K562 (cell line): ENCODE results near the gene TSPAN14. TPM values are rescaled to one million over a fixed set of nuclear protein-coding genes. Genes with fewer than 3 reads are reported as not detected.

Experiments
- ARID1B ChIP-seq: fragments of 450-650 bp; IDR thresholded peaks from 2 replicates; pipeline ENCODE4 v1.6.1; 2016; ENCODE audit warnings: antibody characterized with exemption, mild to moderate bottlenecking, inconsistent platforms
- ARNT ChIP-seq, 2 experiments: fragments of 450-650 bp; IDR thresholded peaks; 2 replicates each; pipeline ENCODE4 v1.6.1; 2016; ENCODE audit warnings: mild to moderate bottlenecking in 1 of 2
- BRD4 ChIP-seq: fragments of 200-600 bp; sonication (generic); IDR thresholded peaks from 2 replicates; pipeline ENCODE4 v1.6.1; 2017; ENCODE audit warnings: inconsistent platforms
- FOXA3 ChIP-seq, 2 experiments: fragments of 450-650 bp in 1 of 2; sonication (generic) in 1 of 2; formaldehyde crosslinking; IDR thresholded peaks in 1 of 2; conservative IDR thresholded peaks in 1 of 2; 2 replicates each; pipeline versions ENCODE4 v1.4.0 to v1.8.0; 2020 to 2022; ENCODE audit warnings: mild to moderate bottlenecking in 2 of 2, missing genetic modification reagents in 1 of 2
- HNRNPH1 ChIP-seq: fragments of 200-400 bp; formaldehyde crosslinking; optimal IDR thresholded peaks from 2 replicates; pipeline ENCODE3; 2017; ENCODE audit warnings: low read depth, mild to moderate bottlenecking, low read length, moderate library complexity
- KDM2B ChIP-seq: fragments of 250-450 bp; sonication (Bioruptor Pico); IDR thresholded peaks from 2 replicates; pipeline ENCODE4 v1.8.0; 2021; ENCODE audit warnings: mild to moderate bottlenecking, moderate library complexity
- NCOR1 ChIP-seq: fragments of 450-650 bp; IDR thresholded peaks from 2 replicates; pipeline ENCODE4 v1.6.1; 2016; ENCODE audit warnings: mild to moderate bottlenecking, moderate library complexity
- PATZ1 ChIP-seq: fragments of 250-450 bp; sonication (Bioruptor Pico); IDR thresholded peaks from 2 replicates; pipeline ENCODE4 v1.5.0; 2020; ENCODE audit warnings: mild to moderate bottlenecking, borderline replicate concordance
- PML ChIP-seq: IDR thresholded peaks from 2 replicates; pipeline ENCODE4 v1.6.1; 2012; ENCODE audit warnings: low read length, inconsistent platforms
- POLR2G ChIP-seq: fragments of 200-400 bp; formaldehyde crosslinking; IDR thresholded peaks from 2 replicates; pipeline ENCODE4 v1.6.1; 2017; ENCODE audit warnings: low read depth, mild to moderate bottlenecking, antibody characterized with exemption, low read length, moderate library complexity
- RB1 ChIP-seq: fragments of 450-650 bp; IDR thresholded peaks from 2 replicates; pipeline ENCODE4 v1.6.1; 2017; ENCODE audit warnings: low read depth, mild to moderate bottlenecking
- SMARCC2 ChIP-seq: fragments of 450-650 bp; IDR thresholded peaks from 2 replicates; pipeline ENCODE4 v1.6.1; 2017; ENCODE audit warnings: antibody characterized with exemption, moderate library complexity, mild to moderate bottlenecking, low read depth
- ZNF79 ChIP-seq: fragments of 250-450 bp; sonication (Bioruptor Pico); IDR thresholded peaks from 2 replicates; pipeline ENCODE4 v1.4.0; 2020; ENCODE audit warnings: low read depth, mild to moderate bottlenecking, moderate library complexity
- polyA plus RNA-seq, 8 experiments: library from polyadenylated mRNA; depleted of rRNA in 4 of 8; stranded (reverse) in 5 of 8; unstranded in 3 of 8; fragments of >200 nt; fragmentation: Nextera tagmentation in 2 of 8; fragmentation: Illumina TruSeq in 1 of 8; extraction: Ambion mirVana in 2 of 8; extraction: Trizol in 1 of 8; gene quantifications; 2 replicates each; pipeline versions ENCODE4 v1.2.1 to v1.2.3, GENCODE V29; 2011 to 2014; ENCODE audit warnings: inconsistent platforms in 1 of 8, missing spikeins in 1 of 8
- total RNA-seq, 7 experiments: library from RNA; depleted of rRNA in 6 of 7; stranded (reverse); fragments of >200 nt in 6 of 7; fragmentation: Illumina TruSeq in 2 of 7; extraction: Trizol in 2 of 7; gene quantifications; 2 replicates each; pipeline versions ENCODE4 v1.2.1 to v1.2.3, GENCODE V29; 2011 to 2021; ENCODE audit warnings: low replicate concordance in 1 of 7
- TF ChIP-seq, protein P1 (sequence below): IDR thresholded peaks from 2 replicates; pipeline ENCODE4 v1.6.1; 2011; ENCODE audit warnings: borderline replicate concordance, low read depth, mild to moderate bottlenecking, moderate library complexity, low read length; ENCODE audit not compliant: insufficient read depth, poor library complexity, severe bottlenecking
- TF ChIP-seq, protein P2 (sequence below): fragments of 250-450 bp; sonication (Bioruptor Pico); IDR thresholded peaks from 2 replicates; pipeline ENCODE4 v1.5.0; 2022; ENCODE audit warnings: mild to moderate bottlenecking
- TF ChIP-seq, protein P3 (sequence below): sonication (generic); formaldehyde crosslinking; IDR thresholded peaks from 2 replicates; pipeline ENCODE4 v1.8.0; 2022; ENCODE audit warnings: mild to moderate bottlenecking, low read depth, missing genetic modification reagents

TSPAN14 gene
- total and polyA plus RNA-seq, 9 of the 15 experiments (the other 6 are each of a cell fraction or from before 2014, with no cell fraction given), result 5.8 to 92.9 (median 23.3) TPM

GRCh38 chr10:80444646-80445319 lies 9.3 kb upstream of the TSPAN14 start (continued):
- TF ChIP-seq ZNF79 (CRISPR knock-in tag) (no peak), HNRNPH1 (no peak), RB1 (peak; percentile 85; the same call in 1 of the 2 replicates), FOXA3 (CRISPR knock-in tag; conservative IDR thresholded peaks at IDR 0.05 in 1 of 2, IDR thresholded peaks at IDR 0.05 in 1 of 2) (no peak), NCOR1 (no peak), PML (no peak), POLR2G (no peak), KDM2B (CRISPR knock-in tag) (no peak), BRD4 (no peak), PATZ1 (no peak), ARID1B (no peak; the same call in 1 of the 2 replicates), ARNT (IDR thresholded peaks at IDR 0.05) (peak in 1 of 2 experiments; percentile 76; a peak in 2 of 4 replicates), SMARCC2 (no peak)
- TF ChIP-seq, protein P1, sequence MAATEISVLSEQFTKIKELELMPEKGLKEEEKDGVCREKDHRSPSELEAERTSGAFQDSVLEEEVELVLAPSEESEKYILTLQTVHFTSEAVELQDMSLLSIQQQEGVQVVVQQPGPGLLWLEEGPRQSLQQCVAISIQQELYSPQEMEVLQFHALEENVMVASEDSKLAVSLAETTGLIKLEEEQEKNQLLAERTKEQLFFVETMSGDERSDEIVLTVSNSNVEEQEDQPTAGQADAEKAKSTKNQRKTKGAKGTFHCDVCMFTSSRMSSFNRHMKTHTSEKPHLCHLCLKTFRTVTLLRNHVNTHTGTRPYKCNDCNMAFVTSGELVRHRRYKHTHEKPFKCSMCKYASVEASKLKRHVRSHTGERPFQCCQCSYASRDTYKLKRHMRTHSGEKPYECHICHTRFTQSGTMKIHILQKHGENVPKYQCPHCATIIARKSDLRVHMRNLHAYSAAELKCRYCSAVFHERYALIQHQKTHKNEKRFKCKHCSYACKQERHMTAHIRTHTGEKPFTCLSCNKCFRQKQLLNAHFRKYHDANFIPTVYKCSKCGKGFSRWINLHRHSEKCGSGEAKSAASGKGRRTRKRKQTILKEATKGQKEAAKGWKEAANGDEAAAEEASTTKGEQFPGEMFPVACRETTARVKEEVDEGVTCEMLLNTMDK, result no peak
- TF ChIP-seq, protein P2, sequence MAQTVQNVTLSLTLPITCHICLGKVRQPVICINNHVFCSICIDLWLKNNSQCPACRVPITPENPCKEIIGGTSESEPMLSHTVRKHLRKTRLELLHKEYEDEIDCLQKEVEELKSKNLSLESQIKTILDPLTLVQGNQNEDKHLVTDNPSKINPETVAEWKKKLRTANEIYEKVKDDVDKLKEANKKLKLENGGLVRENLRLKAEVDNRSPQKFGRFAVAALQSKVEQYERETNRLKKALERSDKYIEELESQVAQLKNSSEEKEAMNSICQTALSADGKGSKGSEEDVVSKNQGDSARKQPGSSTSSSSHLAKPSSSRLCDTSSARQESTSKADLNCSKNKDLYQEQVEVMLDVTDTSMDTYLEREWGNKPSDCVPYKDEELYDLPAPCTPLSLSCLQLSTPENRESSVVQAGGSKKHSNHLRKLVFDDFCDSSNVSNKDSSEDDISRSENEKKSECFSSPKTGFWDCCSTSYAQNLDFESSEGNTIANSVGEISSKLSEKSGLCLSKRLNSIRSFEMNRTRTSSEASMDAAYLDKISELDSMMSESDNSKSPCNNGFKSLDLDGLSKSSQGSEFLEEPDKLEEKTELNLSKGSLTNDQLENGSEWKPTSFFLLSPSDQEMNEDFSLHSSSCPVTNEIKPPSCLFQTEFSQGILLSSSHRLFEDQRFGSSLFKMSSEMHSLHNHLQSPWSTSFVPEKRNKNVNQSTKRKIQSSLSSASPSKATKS (CRISPR knock-in tag), result no peak
- TF ChIP-seq, protein P3, sequence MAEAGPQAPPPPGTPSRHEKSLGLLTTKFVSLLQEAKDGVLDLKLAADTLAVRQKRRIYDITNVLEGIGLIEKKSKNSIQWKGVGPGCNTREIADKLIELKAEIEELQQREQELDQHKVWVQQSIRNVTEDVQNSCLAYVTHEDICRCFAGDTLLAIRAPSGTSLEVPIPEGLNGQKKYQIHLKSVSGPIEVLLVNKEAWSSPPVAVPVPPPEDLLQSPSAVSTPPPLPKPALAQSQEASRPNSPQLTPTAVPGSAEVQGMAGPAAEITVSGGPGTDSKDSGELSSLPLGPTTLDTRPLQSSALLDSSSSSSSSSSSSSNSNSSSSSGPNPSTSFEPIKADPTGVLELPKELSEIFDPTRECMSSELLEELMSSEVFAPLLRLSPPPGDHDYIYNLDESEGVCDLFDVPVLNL (CRISPR knock-in tag), result no peak
